Endothelial cell of umbilical vein (primary cell): ENCODE results near the gene USP6NL. TPM values are rescaled to one million over a fixed set of nuclear protein-coding genes. Genes with fewer than 3 reads are reported as not detected.
A peak's percentile ranks its signal among the peaks of the same experiment; 100 is the strongest.

Experiments
- BruUV-seq: library from RNA; stranded (reverse); fragments of 400-500 nt; replicated peaks from 2 replicates; lab custom pipeline; 2021; lab: Mats Ljungman, UMichigan
- CTCF ChIA-PET: fragments of 300-600, 350-600 bp; sonication (Branson Sonifier 250); formaldehyde crosslinking; loops from one replicate; lab custom pipeline; 2021; ENCODE audit warnings: antibody characterized with exemption, inconsistent platforms; lab: Charles Lee
- POLR2A ChIA-PET: fragments of 300-600, 350-600 bp; sonication (Branson Sonifier 250); formaldehyde crosslinking; loops from one replicate; lab custom pipeline; 2021; ENCODE audit warnings: antibody characterized with exemption, inconsistent platforms; lab: Charles Lee
- DNase-seq: peaks from one replicate; pipeline ENCODE4 v3.0.0-alpha.2; 2011; ENCODE audit warnings: low read depth, low spot score
- FAIRE-seq: peaks from 2 replicates; lab custom pipeline; 2011; peaks lifted over from hg19 to GRCh38; lab: Jason Lieb, UNC
- H2AFZ ChIP-seq: 2 replicates; pipeline ENCODE4 v1.6.0; 2012; ENCODE audit warnings: low read depth, low read length, control low read depth, inconsistent platforms
- H3K27ac ChIP-seq: 2 replicates; pipeline ENCODE4 v1.5.1; 2011; ENCODE audit warnings: low read depth, mild to moderate bottlenecking, control low read depth, low read length, moderate library complexity; ENCODE audit not compliant: insufficient read depth
- H3K27me3 ChIP-seq, 2 experiments: 2 replicates each; pipeline versions ENCODE4 v1.6.0 to v1.6.1; 2011; ENCODE audit warnings: low read length in 2 of 2, mixed read lengths in 1 of 2; ENCODE audit not compliant: control insufficient read depth in 2 of 2, insufficient read depth in 2 of 2
- H3K36me3 ChIP-seq, 2 experiments: 2 replicates in 1 of 2; 3 replicates in 1 of 2; pipeline ENCODE4 v1.5.1; 2011; ENCODE audit warnings: low read length in 2 of 2, mild to moderate bottlenecking in 1 of 2, moderate library complexity in 1 of 2; ENCODE audit not compliant: control insufficient read depth in 2 of 2, insufficient read depth in 2 of 2; ENCODE audit errors: extremely low read depth in 1 of 2
- H3K4me1 ChIP-seq: 3 replicates; pipeline ENCODE4 v1.5.1; 2011; ENCODE audit warnings: mild to moderate bottlenecking, low read length; ENCODE audit not compliant: control insufficient read depth, insufficient read depth; ENCODE audit errors: extremely low read depth
- H3K4me2 ChIP-seq: 2 replicates; pipeline ENCODE4 v1.6.1; 2011; ENCODE audit warnings: low read length, control low read depth, mixed read lengths; ENCODE audit not compliant: insufficient read depth
- H3K4me3 ChIP-seq, 3 experiments: fragments of 200-600 bp in 1 of 3; sonication (generic), shearing (Covaris generic) in 1 of 3; replicated peaks in 1 of 3; 2 replicates each; pipeline ENCODE4 v1.5.1; 2011 to 2016; ENCODE audit warnings: control low read depth in 3 of 3, low read length in 3 of 3, mild to moderate bottlenecking in 2 of 3, inconsistent platforms in 1 of 3, low read depth in 1 of 3, moderate library complexity in 1 of 3; ENCODE audit not compliant: insufficient read depth in 1 of 3
- H3K79me2 ChIP-seq: 2 replicates; pipeline ENCODE4 v1.6.0; 2012; ENCODE audit warnings: low read length, inconsistent platforms; ENCODE audit not compliant: control insufficient read depth, insufficient read depth
- H3K9ac ChIP-seq: replicated peaks from 2 replicates; pipeline ENCODE3; 2011; ENCODE audit warnings: low read length, control low read depth; ENCODE audit not compliant: insufficient read depth; ENCODE audit errors: extremely low read depth
- H3K9me1 ChIP-seq: replicated peaks from 3 replicates; pipeline ENCODE4 v1.6.0; 2011; ENCODE audit warnings: mild to moderate bottlenecking, low read length; ENCODE audit not compliant: control insufficient read depth, insufficient read depth; ENCODE audit errors: extremely low read depth
- H3K9me3 ChIP-seq: replicated peaks from 2 replicates; pipeline ENCODE4 v1.5.1; 2012; ENCODE audit warnings: low read length, inconsistent platforms; ENCODE audit not compliant: control insufficient read depth, insufficient read depth
- H4K20me1 ChIP-seq: replicated peaks from 2 replicates; pipeline ENCODE3; 2011; ENCODE audit warnings: mild to moderate bottlenecking, low read length; ENCODE audit not compliant: control insufficient read depth, insufficient read depth; ENCODE audit errors: extremely low read depth
- CTCF ChIP-seq, 2 donors: IDR thresholded peaks; 1 replicate in 1 of 2; 2 replicates in 1 of 2; pipeline ENCODE4 v1.5.1; 2011; ENCODE audit warnings: low read length in 2 of 2, mild to moderate bottlenecking in 2 of 2, moderate library complexity in 2 of 2, control low read depth in 1 of 2, inconsistent platforms in 1 of 2, low read depth in 1 of 2; ENCODE audit not compliant: insufficient read depth in 1 of 2; ENCODE audit errors: extremely low read depth in 1 of 2
- EZH2 ChIP-seq: IDR thresholded peaks from 2 replicates; pipeline ENCODE4 v1.6.1; 2012; ENCODE audit warnings: borderline replicate concordance, low read depth, mild to moderate bottlenecking, moderate library complexity, low read length, inconsistent platforms; ENCODE audit not compliant: severe bottlenecking
- FOS ChIP-seq: IDR thresholded peaks from 2 replicates; pipeline ENCODE4 v1.6.1; 2011; ENCODE audit warnings: mild to moderate bottlenecking, low read length, moderate library complexity, borderline replicate concordance; ENCODE audit not compliant: insufficient read depth
- GATA2 ChIP-seq: IDR thresholded peaks from 2 replicates; pipeline ENCODE4 v1.7.0; 2011; ENCODE audit warnings: low read depth, mild to moderate bottlenecking, moderate library complexity, mixed read lengths, low read length; ENCODE audit not compliant: insufficient read length, insufficient read depth
- JUN ChIP-seq: IDR thresholded peaks from 2 replicates; pipeline ENCODE4 v1.6.1; 2011; ENCODE audit warnings: borderline replicate concordance, low read depth; ENCODE audit not compliant: insufficient read length, insufficient read depth
- MYC ChIP-seq: IDR thresholded peaks from one replicate; pipeline ENCODE4 v1.6.1; 2011; ENCODE audit warnings: mild to moderate bottlenecking, low read depth, low read length
- POLR2A ChIP-seq: IDR thresholded peaks from 2 replicates; pipeline ENCODE4 v1.6.1; 2012; ENCODE audit warnings: low read depth, mild to moderate bottlenecking, control low read depth, low read length
- POLR2AphosphoS5 ChIP-seq: IDR thresholded peaks from 2 replicates; pipeline ENCODE4 v1.6.1; 2012; ENCODE audit warnings: low read depth, mild to moderate bottlenecking, control low read depth, low read length, moderate library complexity; ENCODE audit not compliant: insufficient read depth
- dilution Hi-C: fragments of 300-500 bp; cut with MboI; formaldehyde crosslinking; loops from one replicate; pipeline ENCODE4 v1.15.0; 2019; ENCODE audit warnings: low sequenced_read_pairs; ENCODE audit not compliant: extremely low pct_ligation_motif_present
- intact Hi-C: fragments of 100-400 bp; cut with micrococcal nuclease; formaldehyde crosslinking; loops from one replicate; pipeline ENCODE4 v1.10.0; 2022
- polyA plus RNA-seq, 4 experiments: library from polyadenylated mRNA; depleted of rRNA in 3 of 4; stranded (reverse) in 3 of 4; unstranded in 1 of 4; fragments of >200 nt; gene quantifications; 2 replicates each; pipeline versions ENCODE4 v1.2.1 to v1.2.3, GENCODE V29; 2011 to 2012; ENCODE audit warnings: missing spikeins in 1 of 4
- total RNA-seq: library from RNA; stranded (reverse); gene quantifications from 2 replicates; pipeline ENCODE4 v1.2.3, GENCODE V29; 2021
- TF ChIP-seq, protein P1 (sequence below): IDR thresholded peaks from 2 replicates; pipeline ENCODE4 v1.6.1; 2011; ENCODE audit not compliant: insufficient read depth, insufficient read length

The USP6NL gene
- total and polyA plus RNA-seq, 2 donors (not counting 3 experiments of a cell fraction or from before 2014, with no cell fraction given), result 13.5 to 29.2 TPM

DNA sequence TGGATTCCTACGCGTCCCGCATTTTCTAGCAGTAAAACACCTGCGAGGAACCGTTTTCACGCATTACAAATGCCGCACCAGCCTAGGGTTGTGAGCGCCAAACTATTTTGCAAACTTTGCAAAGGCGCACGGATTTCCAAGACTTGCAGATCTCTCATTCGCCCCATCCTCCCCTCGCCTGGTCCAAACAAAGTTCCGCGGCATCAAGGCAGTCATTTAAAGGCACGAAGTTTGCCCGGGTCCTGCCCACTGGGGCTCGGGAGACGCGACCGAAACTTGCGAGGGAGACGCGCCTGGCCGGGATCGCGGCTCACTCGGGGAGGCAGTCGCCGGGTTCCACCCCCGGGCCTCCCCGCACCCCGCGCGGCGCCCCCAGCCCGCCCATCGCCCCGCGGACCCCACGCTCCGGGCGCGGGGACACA is 613 bp downstream of the USP6NL start:
- dilution Hi-C loops, result no loop called here
- peak overlapping the region; percentile 22 for H3K27ac ChIP-seq
- no peak for DNase-seq
- ChIA-PET CTCF (interaction anchor here (1.0 kb wide), 1 partner anchor 75 kb away, joined by 3 read pairs; no protein-coding TSS in a partner anchor), POLR2A (no interaction called here)
- no peaks in the 10 kb centered on the region for H4K20me1 ChIP-seq
- TF ChIP-seq EZH2 (no peak), POLR2AphosphoS5 (no peak), MYC (no peak), FOS (no peak), CTCF (IDR thresholded peaks at IDR 0.05; ENCODE audit: extremely low read depth in 1 of 2, insufficient read depth in 1 of 2, low read depth in 1 of 2, low read length in 2 of 2) (no peak), GATA2 (no peak), JUN (no peak), POLR2A (no peak)
- TF ChIP-seq, protein P1, sequence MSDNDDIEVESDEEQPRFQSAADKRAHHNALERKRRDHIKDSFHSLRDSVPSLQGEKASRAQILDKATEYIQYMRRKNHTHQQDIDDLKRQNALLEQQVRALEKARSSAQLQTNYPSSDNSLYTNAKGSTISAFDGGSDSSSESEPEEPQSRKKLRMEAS, result no peak
- no peaks in the 10 kb centered on the region for H3K9me1 ChIP-seq
- peak; percentile 31 for FAIRE-seq
- H3K9me3 ChIP-seq, result no peaks in the 10 kb centered on the region
- BruUV-seq, result no TSS peak
- peak overlapping the region; percentile 24 for H2AFZ ChIP-seq
- no peaks in the 10 kb centered on the region for H3K36me3 ChIP-seq
- H3K4me3 ChIP-seq, result peak overlapping the region; percentile 52 to 93 (median 70)
- peaks cover 30% of the 10 kb centered on the region for H3K4me1 ChIP-seq
- H3K9ac ChIP-seq, result peak overlapping the region; percentile 90
- peak overlapping the region; percentile 74 for H3K4me2 ChIP-seq
- peaks cover 42% of the 10 kb centered on the region for H3K79me2 ChIP-seq
- no peaks in the 10 kb centered on the region for H3K27me3 ChIP-seq
- intact Hi-C loops, result loop anchor here (1.0 to 2.0 kb wide), 6 partner anchors 38 to 114 kb away; no protein-coding TSS in a partner anchor
